H1 (cell line): ENCODE results near the gene TNNI2. TPM values are rescaled to one million over a fixed set of nuclear protein-coding genes. Genes with fewer than 3 reads are reported as not detected.

Experiments
- CTCF ChIA-PET: fragments of 300-600 bp; sonication (Branson Sonifier 250); formaldehyde crosslinking; loops from one replicate; lab custom pipeline; 2021; ENCODE audit not compliant: partially characterized antibody; lab: Charles Lee
- POLR2A ChIA-PET: fragments of 300-600 bp; sonication (Branson Sonifier 250); formaldehyde crosslinking; loops from one replicate; lab custom pipeline; 2021; ENCODE audit warnings: inconsistent platforms; ENCODE audit not compliant: partially characterized antibody; lab: Charles Lee
- DNase-seq, 2 experiments: peaks; one replicate each; pipeline versions ENCODE4 v3.0.0 to v3.0.0-alpha.2; 2010 to 2022; ENCODE audit warnings: low spot score in 2 of 2, low read depth in 1 of 2, mixed read lengths in 1 of 2
- FAIRE-seq: peaks from 2 replicates; lab custom pipeline; 2011; peaks lifted over from hg19 to GRCh38; lab: Jason Lieb, UNC
- H2AFZ ChIP-seq: 2 replicates; pipeline ENCODE4 v1.8.1; 2012; ENCODE audit warnings: low read length, inconsistent platforms
- H2AK5ac ChIP-seq: 2 replicates; pipeline ENCODE4 v1.6.1; 2013; ENCODE audit warnings: low read depth, low read length
- H2BK120ac ChIP-seq: replicated peaks from 2 replicates; pipeline ENCODE3; 2013; ENCODE audit warnings: low read depth, low read length, inconsistent platforms
- H2BK12ac ChIP-seq: 2 replicates; pipeline ENCODE4 v1.6.1; 2013; ENCODE audit warnings: low read depth, low read length
- H2BK15ac ChIP-seq: 2 replicates; pipeline ENCODE4 v1.6.1; 2013; ENCODE audit warnings: low read length
- H2BK20ac ChIP-seq: 2 replicates; pipeline ENCODE4 v1.6.1; 2013; ENCODE audit warnings: low read length
- H2BK5ac ChIP-seq: 2 replicates; pipeline ENCODE4 v1.6.1; 2013; ENCODE audit warnings: low read depth, low read length
- H3K14ac ChIP-seq: 2 replicates; pipeline ENCODE4 v1.6.1; 2013; ENCODE audit warnings: inconsistent platforms; ENCODE audit not compliant: insufficient read length
- H3K18ac ChIP-seq: 2 replicates; pipeline ENCODE4 v1.6.1; 2013; ENCODE audit warnings: low read length; ENCODE audit errors: extremely low read depth
- H3K23ac ChIP-seq: 2 replicates; pipeline ENCODE4 v1.6.1; 2013; ENCODE audit warnings: inconsistent platforms; ENCODE audit not compliant: insufficient read length
- H3K23me2 ChIP-seq: 2 replicates; pipeline ENCODE4 v1.6.1; 2013; ENCODE audit warnings: low read depth, low read length
- H3K27ac ChIP-seq: 2 replicates; pipeline ENCODE4 v1.6.1; 2011; ENCODE audit warnings: low read depth, low read length, inconsistent platforms
- H3K27me3 ChIP-seq, 4 experiments: replicated peaks in 1 of 4; 1 replicate in 1 of 4; 2 replicates in 3 of 4; pipeline versions ENCODE4 v1.6.1 to v1.8.1; 2011 to 2013; ENCODE audit warnings: low read length in 3 of 4, mild to moderate bottlenecking in 3 of 4, inconsistent platforms in 2 of 4, mixed read lengths in 2 of 4, moderate library complexity in 1 of 4; ENCODE audit not compliant: control insufficient read depth in 3 of 4, insufficient read depth in 3 of 4; ENCODE audit errors: extremely low read depth in 1 of 4
- H3K36me3 ChIP-seq, 4 experiments: 2 replicates each; pipeline versions ENCODE4 v1.6.1 to v1.8.1; 2011 to 2013; ENCODE audit warnings: mild to moderate bottlenecking in 4 of 4, low read length in 3 of 4, moderate library complexity in 2 of 4, control low read depth in 1 of 4, inconsistent platforms in 1 of 4; ENCODE audit not compliant: insufficient read depth in 4 of 4, control insufficient read depth in 2 of 4
- H3K4ac ChIP-seq: replicated peaks from 2 replicates; pipeline ENCODE3; 2013; ENCODE audit warnings: low read length, low read depth, mixed read lengths, inconsistent platforms; ENCODE audit not compliant: insufficient read length
- H3K4me1 ChIP-seq, 4 experiments: replicated peaks in 1 of 4; 1 replicate in 1 of 4; 2 replicates in 3 of 4; pipeline versions ENCODE4 v1.6.1 to v1.8.1; 2011 to 2013; ENCODE audit warnings: low read length in 3 of 4, inconsistent platforms in 2 of 4, mixed read lengths in 1 of 4; ENCODE audit not compliant: insufficient read depth in 4 of 4, control insufficient read depth in 3 of 4
- H3K4me2 ChIP-seq, 2 experiments: 2 replicates each; pipeline versions ENCODE4 v1.6.1 to v1.8.1; 2011 to 2013; ENCODE audit warnings: low read depth in 2 of 2, low read length in 2 of 2, control low read depth in 1 of 2, inconsistent platforms in 1 of 2, mild to moderate bottlenecking in 1 of 2; ENCODE audit not compliant: insufficient read depth in 1 of 2
- H3K4me3 ChIP-seq, 4 experiments: fragments of 200-600, 300-600 bp in 1 of 4; sonication (generic), shearing (Covaris generic), sonication (Bioruptor Twin) in 1 of 4; 2 replicates each; pipeline versions ENCODE4 v1.5.1 to v1.8.1; 2011 to 2016; ENCODE audit warnings: low read length in 4 of 4, low read depth in 3 of 4, control low read depth in 2 of 4, inconsistent platforms in 2 of 4, mild to moderate bottlenecking in 2 of 4, mixed read lengths in 1 of 4, moderate library complexity in 1 of 4; ENCODE audit not compliant: insufficient read depth in 2 of 4; ENCODE audit errors: extremely low read depth in 1 of 4
- H3K56ac ChIP-seq: replicated peaks from 2 replicates; pipeline ENCODE3; 2013; ENCODE audit warnings: low read depth, mild to moderate bottlenecking, mixed read lengths, low read length, inconsistent platforms; ENCODE audit not compliant: insufficient read length
- H3K79me1 ChIP-seq: 2 replicates; pipeline ENCODE4 v1.6.1; 2013; ENCODE audit warnings: low read depth, low read length, control low read depth
- H3K79me2 ChIP-seq, 2 experiments: 2 replicates each; pipeline versions ENCODE4 v1.6.1 to v1.8.1; 2012 to 2013; ENCODE audit warnings: low read length in 2 of 2, mild to moderate bottlenecking in 2 of 2, inconsistent platforms in 1 of 2; ENCODE audit not compliant: insufficient read depth in 2 of 2, control insufficient read depth in 1 of 2
- H3K9ac ChIP-seq, 4 experiments: replicated peaks in 1 of 4; 1 replicate in 1 of 4; 2 replicates in 3 of 4; pipeline versions ENCODE4 v1.6.1 to v1.8.1; 2011 to 2013; ENCODE audit warnings: low read depth in 3 of 4, low read length in 3 of 4, control low read depth in 2 of 4, mild to moderate bottlenecking in 2 of 4, moderate library complexity in 2 of 4, inconsistent platforms in 1 of 4; ENCODE audit errors: extremely low read depth in 1 of 4
- H3K9me3 ChIP-seq, 2 experiments: 2 replicates each; pipeline versions ENCODE4 v1.6.1 to v1.8.1; 2012 to 2013; ENCODE audit warnings: mild to moderate bottlenecking in 2 of 2, moderate library complexity in 2 of 2, control low read depth in 1 of 2, inconsistent platforms in 1 of 2, low read depth in 1 of 2, low read length in 1 of 2, mixed read lengths in 1 of 2; ENCODE audit not compliant: insufficient read depth in 2 of 2
- H4K20me1 ChIP-seq, 2 experiments: replicated peaks in 1 of 2; 2 replicates each; pipeline versions ENCODE3 to v1.8.1; 2011 to 2013; ENCODE audit warnings: inconsistent platforms in 2 of 2, low read length in 2 of 2, mild to moderate bottlenecking in 1 of 2; ENCODE audit not compliant: insufficient read depth in 2 of 2, control insufficient read depth in 1 of 2
- H4K5ac ChIP-seq: 2 replicates; pipeline ENCODE4 v1.6.1; 2013; ENCODE audit warnings: low read length, low read depth, mixed read lengths, inconsistent platforms; ENCODE audit not compliant: insufficient read length
- H4K8ac ChIP-seq: 2 replicates; pipeline ENCODE4 v1.8.0; 2013; ENCODE audit warnings: mild to moderate bottlenecking, moderate library complexity, low read length, inconsistent platforms; ENCODE audit not compliant: insufficient read depth; ENCODE audit errors: extremely low read depth
- H4K91ac ChIP-seq: replicated peaks from 2 replicates; pipeline ENCODE3; 2013; ENCODE audit warnings: low read length, mixed read lengths, inconsistent platforms; ENCODE audit not compliant: insufficient read length
- BACH1 ChIP-seq: IDR thresholded peaks from 2 replicates; pipeline ENCODE4 v1.6.1; 2012; ENCODE audit warnings: low read length, improper control_type of control experiment
- CREB1 ChIP-seq: IDR thresholded peaks from 2 replicates; pipeline ENCODE4 v1.6.1; 2012; ENCODE audit warnings: inconsistent platforms
- CTCF ChIP-seq, 3 experiments: IDR thresholded peaks; 1 replicate in 2 of 3; 2 replicates in 1 of 3; pipeline versions ENCODE4 v1.5.1 to v1.6.1; 2011; ENCODE audit warnings: low read length in 3 of 3, mild to moderate bottlenecking in 3 of 3, inconsistent platforms in 2 of 3, low read depth in 1 of 3, moderate library complexity in 1 of 3; ENCODE audit not compliant: insufficient read depth in 1 of 3; ENCODE audit errors: control extremely low read depth in 1 of 3
- GABPA ChIP-seq: IDR thresholded peaks from 2 replicates; pipeline ENCODE4 v1.6.1; 2011; ENCODE audit warnings: mild to moderate bottlenecking, low read length, moderate library complexity, borderline replicate concordance; ENCODE audit not compliant: insufficient read depth
- SIN3A ChIP-seq, 2 experiments: IDR thresholded peaks in 1 of 2; conservative IDR thresholded peaks in 1 of 2; 2 replicates each; pipeline ENCODE4 v1.6.1; 2011 to 2012; ENCODE audit warnings: low read length in 2 of 2, improper control_type of control experiment in 1 of 2, low read depth in 1 of 2, mild to moderate bottlenecking in 1 of 2
- TCF12 ChIP-seq: IDR thresholded peaks from 2 replicates; pipeline ENCODE4 v1.6.1; 2011; ENCODE audit warnings: low read depth, mild to moderate bottlenecking, low read length
- YY1 ChIP-seq: IDR thresholded peaks from 2 replicates; pipeline ENCODE4 v1.6.1; 2011; ENCODE audit warnings: low read depth, mild to moderate bottlenecking, low read length
- WGBS, 2 experiments: shearing (Covaris generic) in 1 of 2; methylation state at CpG; one replicate each; pipeline versions ENCODE4 v1.1.6 to v1.1.7; 2013 to 2015; ENCODE audit warnings: low lambda C conversion rate in 2 of 2, mixed read lengths in 2 of 2, inconsistent platforms in 1 of 2, low coverage in 1 of 2, missing lambda C conversion rate in 1 of 2; ENCODE audit not compliant: insufficient replicate concordance in 2 of 2, insufficient coverage in 1 of 2, insufficient read length in 1 of 2; ENCODE audit errors: extremely low coverage in 1 of 2, missing lambda C conversion rate in 1 of 2; 5-methylcytosine and 5-hydroxymethylcytosine counted together
- polyA plus RNA-seq, 7 experiments: library from polyadenylated mRNA; depleted of rRNA in 3 of 7; stranded (reverse) in 5 of 7; unstranded in 2 of 7; fragments of >200 nt in 5 of 7; fragments of 200-250 nt in 2 of 7; gene quantifications; 1 replicate in 5 of 7; 2 replicates in 1 of 7; 4 replicates in 1 of 7; pipeline versions ENCODE4 v1.2.1 to v1.2.3, GENCODE V29; 2011 to 2013; ENCODE audit warnings: missing spikeins in 2 of 7, mixed read lengths in 2 of 7
- total RNA-seq: library from RNA; stranded (reverse); fragmentation: NEBNext Ultra II Directional; extraction: Animal tissue kit (Norgen Biotek cat#: 25700); gene quantifications from 2 replicates; pipeline ENCODE4 v1.2.1, GENCODE V29; 2021

The TNNI2 gene
- total and polyA plus RNA-seq, 2 of the 8 experiments (the other 6 are each of a cell fraction or from before 2014, with no cell fraction given), result not detected

- 0 out of 4 replicates have a peak overlapping the region, but pooled peaks of 1 of the 2 experiments have one; percentile 33 for H3K4me2 ChIP-seq
- H3K9me3 ChIP-seq, result no peaks in the 10 kb centered on the region
- H2BK120ac ChIP-seq, result no peak overlapping the region
- H3K23me2 ChIP-seq, result peaks cover 16% of the 10 kb centered on the region; the same call in 1 of the 2 replicates
- H2BK20ac ChIP-seq, result no peak overlapping the region
- no peak overlapping the region for H3K23ac ChIP-seq
- H3K18ac ChIP-seq, result no peak overlapping the region
- H2BK12ac ChIP-seq, result peak overlapping the region; percentile 75; the same call in 1 of the 2 replicates
- H3K14ac ChIP-seq, result no peak overlapping the region
- no peaks in the 10 kb centered on the region for H3K79me2 ChIP-seq
- no peak overlapping the region for H4K5ac ChIP-seq
- no peak overlapping the region for H3K27ac ChIP-seq
- POLR2A ChIA-PET, result no interaction called here
- H3K36me3 ChIP-seq, result no peaks in the 10 kb centered on the region
- H4K91ac ChIP-seq, result no peak overlapping the region
- H2BK15ac ChIP-seq, result peak overlapping the region; percentile 72; the same call in 1 of the 2 replicates
- peaks cover 0 to 5% (median 2%) of the 10 kb centered on the region in 4 experiments; a peak in 3 of 7 replicates for H3K4me1 ChIP-seq
- WGBS, 2 experiments, result 30% methylated on average over 11 of the region's 23 CpGs; no CpG with 5 or more reads in 1 of the 2 experiments
- H3K4me3 ChIP-seq, result no peak overlapping the region
- FAIRE-seq (no peak), DNase-seq (peak; percentile 54 to 94)
- H3K4ac ChIP-seq, result no peak overlapping the region
- no peak overlapping the region; the same call in 1 of the 2 replicates for H4K8ac ChIP-seq
- H3K56ac ChIP-seq, result no peak overlapping the region
- no peaks in the 10 kb centered on the region for H3K79me1 ChIP-seq
- H2AK5ac ChIP-seq, result no peak overlapping the region
- H4K20me1 ChIP-seq, result no peaks in the 10 kb centered on the region
- no peaks in the 10 kb centered on the region; a peak in 1 of 7 replicates for H3K27me3 ChIP-seq
- CTCF ChIA-PET, result interaction anchor here (0.6 to 4.8 kb wide), 57 partner anchors 9 to 888 kb away, joined by 3 to 170 read pairs (median 5); partner anchors contain the start of genes H19, LSP1, PRR33 and SYT8
- H2AFZ ChIP-seq, result no peak overlapping the region
- no peak overlapping the region for H2BK5ac ChIP-seq
- no peak overlapping the region for H3K9ac ChIP-seq
- TF ChIP-seq CREB1, result 0 out of 2 replicates have a peak, but pooled peaks have one; percentile 30
- TF ChIP-seq YY1, result peak; percentile 30; the same call in 1 of the 2 replicates
- TF ChIP-seq GABPA, result peak; percentile 76; the same call in 1 of the 2 replicates
- no peak for TF ChIP-seq SIN3A (conservative IDR thresholded peaks at IDR 0.05 in 1 of 2, IDR thresholded peaks at IDR 0.05 in 1 of 2; ENCODE audit: low read depth in 1 of 2, low read length in 2 of 2)
- 0 out of 2 replicates have a peak, but pooled peaks have one; percentile 38 for TF ChIP-seq TCF12
- TF ChIP-seq BACH1, result no peak
- TF ChIP-seq CTCF (IDR thresholded peaks at IDR 0.05; ENCODE audit: control extremely low read depth in 1 of 3, insufficient read depth in 1 of 3, low read depth in 1 of 3, low read length in 3 of 3), result peak; percentile 91 to 94 (median 92)
These were observed 43.8 kb downstream of the TNNI2 start for GRCh38 chr11:1882265-1883238.
